IgD-negative memory B cell (primary cell): Measurements from ENCODE around the gene BTRC. TPM values are rescaled to one million over a fixed set of nuclear protein-coding genes. Genes with fewer than 3 reads are reported as not detected.

Source experiments
- H3K27ac Mint-ChIP-seq, 3 donors: one replicate each; pipeline ENCODE4 v1.8.0; 2020 to 2022; ENCODE audit warnings: mild to moderate bottlenecking in 3 of 3, mixed read lengths in 3 of 3, moderate library complexity in 1 of 3
- H3K27me3 Mint-ChIP-seq: one replicate; pipeline ENCODE4 v1.8.0; 2021; ENCODE audit warnings: mixed read lengths
- H3K36me3 Mint-ChIP-seq: one replicate; pipeline ENCODE4 v1.8.0; 2020; ENCODE audit warnings: mild to moderate bottlenecking, mixed read lengths
- H3K4me1 Mint-ChIP-seq, 3 donors: one replicate each; pipeline ENCODE4 v1.8.0; 2020 to 2022; ENCODE audit warnings: mixed read lengths in 3 of 3, mild to moderate bottlenecking in 1 of 3
- H3K4me3 Mint-ChIP-seq, 4 donors: one replicate each; pipeline ENCODE4 v1.8.0; 2020 to 2022; ENCODE audit warnings: mild to moderate bottlenecking in 4 of 4, mixed read lengths in 4 of 4, moderate library complexity in 3 of 4
- H3K9me3 Mint-ChIP-seq, 3 donors: one replicate each; pipeline ENCODE4 v1.8.0; 2020 to 2021; ENCODE audit warnings: mixed read lengths in 3 of 3, mild to moderate bottlenecking in 1 of 3
- polyA plus RNA-seq: library from polyadenylated mRNA; unstranded; fragments of 300-500 nt; fragmentation: Illumina TruSeq; gene quantifications from one replicate; pipeline ENCODE4 v1.2.3, GENCODE V29; 2021

Gene BTRC
- polyA plus RNA-seq, 1 donor from 2014 or later = 8.3 TPM

DNA sequence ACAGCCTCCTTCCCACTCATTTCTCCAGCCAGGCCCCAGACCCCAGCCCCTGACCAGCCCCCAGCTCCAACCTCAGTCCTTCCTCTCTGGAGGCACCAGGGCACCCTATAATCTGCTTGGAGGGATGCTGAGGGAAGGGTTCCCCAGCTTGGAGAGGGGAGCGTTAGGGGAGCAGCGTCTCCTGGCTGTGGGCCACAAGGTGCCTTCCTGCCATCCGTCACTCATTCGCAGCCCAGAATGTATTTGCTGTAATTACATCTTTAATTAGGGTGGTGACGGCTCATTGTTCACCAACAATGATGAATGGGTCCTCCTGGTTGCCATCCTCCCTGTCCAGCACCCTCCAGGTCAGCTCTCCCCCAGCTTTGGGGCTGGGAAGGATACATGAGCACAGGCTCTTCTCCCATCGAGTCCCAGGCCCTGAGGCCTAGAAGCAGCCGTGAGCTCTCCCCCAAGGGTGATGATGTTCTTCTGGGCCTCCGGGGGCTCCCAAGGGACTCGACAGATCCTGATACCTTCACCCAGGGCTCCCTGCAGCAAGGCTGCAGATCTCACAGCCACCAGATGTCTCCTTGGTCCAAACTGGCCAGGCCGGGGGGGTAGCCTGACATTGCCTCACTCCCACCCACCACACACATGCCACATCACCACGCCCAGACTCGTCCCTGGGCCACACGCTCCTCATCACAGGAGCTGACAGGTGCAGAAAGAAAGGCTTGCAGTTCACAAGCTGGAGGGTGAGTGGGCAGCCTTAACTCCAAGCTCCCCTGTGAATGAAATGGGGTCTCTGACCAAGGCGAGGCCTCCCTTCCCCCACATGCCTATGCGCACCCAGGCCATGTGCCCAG, 207.3 kb downstream of the BTRC start:
- H3K27me3 Mint-ChIP-seq = peaks cover 24% of the 10 kb centered on the region
- H3K9me3 Mint-ChIP-seq = no peaks in the 10 kb centered on the region
- H3K4me3 Mint-ChIP-seq = no peak overlapping the region
- no peaks in the 10 kb centered on the region for H3K36me3 Mint-ChIP-seq
- peaks cover 0 to 13% (median 2%) of the 10 kb centered on the region in 3 donors for H3K4me1 Mint-ChIP-seq
- peak overlapping the region in 1 of 3 donors; percentile 45 for H3K27ac Mint-ChIP-seq

DNA sequence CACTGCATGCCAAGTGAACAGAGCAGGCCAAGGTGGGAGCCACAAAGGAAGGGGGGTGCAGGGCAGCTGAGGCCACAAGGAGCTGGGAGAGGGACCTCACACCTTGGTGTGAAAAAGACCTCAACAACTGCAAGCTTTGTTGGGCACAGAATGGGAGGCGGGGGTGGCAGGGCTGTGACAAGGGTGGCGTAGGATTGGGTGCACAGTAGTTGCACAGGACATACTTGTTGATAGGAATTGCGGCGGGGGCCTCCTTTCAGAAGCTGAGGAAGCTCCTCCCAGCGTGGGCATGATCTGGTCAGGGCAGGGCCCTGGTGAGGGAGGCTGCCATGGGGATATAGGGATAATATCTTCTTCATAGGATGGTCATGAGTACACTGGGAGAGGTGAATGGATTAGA, 208.3 kb downstream of the BTRC start:
- H3K9me3 Mint-ChIP-seq = no peaks in the 10 kb centered on the region
- no peak overlapping the region for H3K27ac Mint-ChIP-seq
- H3K4me3 Mint-ChIP-seq = no peak overlapping the region
- H3K36me3 Mint-ChIP-seq = no peaks in the 10 kb centered on the region
- H3K27me3 Mint-ChIP-seq = peaks cover 30% of the 10 kb centered on the region
- H3K4me1 Mint-ChIP-seq = peaks cover 0 to 16% (median 5%) of the 10 kb centered on the region in 3 donors

DNA sequence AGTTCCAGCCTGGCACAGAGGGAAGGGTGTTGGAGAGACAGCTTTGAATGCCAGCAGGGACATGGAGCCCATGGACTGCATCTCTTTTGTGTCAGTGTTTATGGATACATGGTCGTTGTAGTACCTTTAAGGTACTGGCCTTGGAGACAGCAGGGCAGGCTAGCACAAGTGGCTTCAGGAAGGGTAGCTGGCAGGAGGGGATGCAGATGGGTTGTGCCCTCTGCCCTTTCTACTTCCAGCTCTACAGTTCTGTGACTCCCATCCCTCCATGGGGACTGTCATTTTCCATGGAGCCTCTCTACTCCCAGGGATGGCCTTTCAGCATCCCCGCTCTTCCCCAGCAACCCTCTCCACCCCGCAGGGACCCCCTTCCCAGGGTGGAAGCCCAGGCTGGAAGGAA, 209.0 kb downstream of the BTRC start:
- H3K4me1 Mint-ChIP-seq = peaks cover 0 to 14% (median 3%) of the 10 kb centered on the region in 3 donors
- H3K9me3 Mint-ChIP-seq = no peaks in the 10 kb centered on the region
- H3K4me3 Mint-ChIP-seq = no peak overlapping the region
- H3K36me3 Mint-ChIP-seq = no peaks in the 10 kb centered on the region
- peaks cover 38% of the 10 kb centered on the region for H3K27me3 Mint-ChIP-seq
- H3K27ac Mint-ChIP-seq = no peak overlapping the region

DNA sequence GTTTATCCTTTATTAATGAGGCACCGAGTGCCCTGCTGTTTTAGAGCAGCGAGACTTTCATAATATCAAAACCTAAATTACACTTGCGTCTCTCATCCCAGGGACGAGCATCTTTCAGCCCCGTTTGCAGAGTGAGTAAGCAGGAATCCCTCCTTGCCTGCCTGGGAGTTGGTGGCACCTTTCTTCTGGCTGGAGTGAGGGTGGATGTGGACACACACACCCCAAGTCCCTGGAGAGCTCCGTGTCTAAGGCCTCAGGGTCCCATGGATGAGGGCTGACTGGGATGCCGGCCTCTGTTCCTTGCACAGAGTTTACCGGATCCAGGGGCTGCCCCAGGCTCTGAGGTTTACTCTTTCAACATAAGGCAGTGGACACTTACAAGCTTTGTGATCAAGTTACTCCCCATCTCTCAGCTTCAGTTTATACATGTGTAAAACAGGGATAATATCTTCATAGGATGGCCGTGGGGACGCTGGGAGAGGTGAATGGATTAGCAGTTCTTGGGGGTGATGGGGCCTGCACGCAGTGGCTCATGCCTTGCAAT, 209.6 kb downstream of the BTRC start:
- Mint-ChIP-seq H3K9me3 (no peaks in the 10 kb centered on the region), H3K4me1 (peaks cover 0 to 9% (median 3%) of the 10 kb centered on the region in 3 donors), H3K36me3 (no peaks in the 10 kb centered on the region), H3K27me3 (peaks cover 44% of the 10 kb centered on the region), H3K4me3 (no peak overlapping the region), H3K27ac (no peak overlapping the region)

DNA sequence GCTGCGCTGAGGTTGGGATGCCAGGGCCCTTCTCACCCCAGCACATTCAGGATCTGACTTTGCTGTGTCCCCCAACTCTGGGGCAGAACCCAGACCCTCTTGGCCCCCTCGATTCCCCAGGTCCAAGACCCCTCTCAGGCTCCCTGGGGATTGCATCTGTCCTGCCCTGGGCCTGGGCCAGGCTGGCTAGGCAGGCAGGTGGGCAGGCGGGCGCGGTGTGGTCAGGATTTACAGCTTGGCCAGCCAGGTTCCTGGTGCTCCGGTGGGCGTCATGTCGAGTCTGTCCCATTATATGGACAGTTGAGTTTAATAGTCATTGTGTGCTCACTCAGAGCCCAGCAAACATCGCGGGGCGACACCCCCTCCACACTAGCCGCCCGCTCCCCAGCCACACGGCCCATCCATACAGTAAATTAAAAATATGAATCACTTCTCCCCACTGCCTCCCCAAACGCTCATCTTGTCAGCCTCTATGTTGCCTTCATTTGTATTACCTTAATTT, 210.6 kb downstream of the BTRC start:
- Mint-ChIP-seq H3K27ac (peak overlapping the region in 1 of 3 donors; percentile 47), H3K4me1 (peaks cover 0 to 6% (median 5%) of the 10 kb centered on the region in 3 donors), H3K4me3 (no peak overlapping the region), H3K27me3 (peaks cover 46% of the 10 kb centered on the region), H3K9me3 (no peaks in the 10 kb centered on the region), H3K36me3 (no peaks in the 10 kb centered on the region)

DNA sequence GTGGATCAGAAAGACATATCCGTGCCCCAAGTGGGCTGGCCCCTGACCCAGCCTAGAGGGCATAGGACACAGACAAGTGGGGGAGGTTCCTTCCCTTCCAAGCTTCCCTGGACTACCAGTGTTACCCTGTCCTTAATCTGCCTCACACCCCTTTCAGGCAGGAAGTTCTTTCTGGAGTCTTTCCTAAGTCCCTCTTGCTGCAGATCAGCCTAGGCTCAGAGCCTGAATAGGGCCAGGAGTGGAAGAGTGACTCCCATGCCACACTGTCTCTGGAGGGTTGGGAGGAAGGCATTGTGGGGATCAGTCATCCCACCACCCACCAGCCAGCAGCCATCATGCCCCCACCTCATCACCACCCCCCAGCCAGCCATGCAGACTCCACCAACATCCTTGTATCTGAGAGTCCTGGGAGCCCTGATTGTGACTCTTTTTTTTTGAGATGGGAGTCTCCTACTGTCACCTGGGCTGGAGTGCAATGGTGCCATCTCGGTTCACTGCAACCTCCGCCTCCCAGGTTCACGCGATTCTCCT, 211.5 kb downstream of the BTRC start:
- H3K9me3 Mint-ChIP-seq = no peaks in the 10 kb centered on the region
- peaks cover 44% of the 10 kb centered on the region for H3K27me3 Mint-ChIP-seq
- H3K4me3 Mint-ChIP-seq = peak overlapping the region in 1 of 4 donors; percentile 65
- peaks cover 0 to 6% (median 6%) of the 10 kb centered on the region in 3 donors for H3K4me1 Mint-ChIP-seq
- no peaks in the 10 kb centered on the region for H3K36me3 Mint-ChIP-seq
- no peak overlapping the region for H3K27ac Mint-ChIP-seq

DNA sequence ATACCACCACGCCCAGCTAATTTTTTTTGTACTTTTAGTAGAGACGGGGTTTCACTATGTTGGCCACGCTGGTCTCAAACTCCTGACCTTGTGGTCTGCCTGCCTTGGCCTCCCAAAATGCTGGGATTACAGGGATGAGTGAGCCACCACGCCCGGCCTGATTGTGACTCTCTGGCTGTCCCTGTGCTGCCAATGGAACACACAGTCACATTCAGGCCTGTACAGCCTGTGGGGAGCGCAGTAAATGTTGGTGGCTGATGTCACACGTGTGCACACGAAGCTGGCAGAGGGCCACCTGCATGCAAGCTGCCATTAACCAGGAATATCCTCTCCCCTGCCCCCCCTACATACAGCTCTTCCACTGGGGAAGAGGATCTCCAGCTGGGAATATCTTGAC, 212.0 kb downstream of the BTRC start:
- Mint-ChIP-seq H3K36me3 (no peaks in the 10 kb centered on the region), H3K4me3 (peak overlapping the region in 1 of 4 donors; percentile 65), H3K4me1 (peaks cover 0 to 9% (median 6%) of the 10 kb centered on the region in 3 donors), H3K27me3 (peaks cover 44% of the 10 kb centered on the region), H3K27ac (no peak overlapping the region), H3K9me3 (no peaks in the 10 kb centered on the region)

DNA sequence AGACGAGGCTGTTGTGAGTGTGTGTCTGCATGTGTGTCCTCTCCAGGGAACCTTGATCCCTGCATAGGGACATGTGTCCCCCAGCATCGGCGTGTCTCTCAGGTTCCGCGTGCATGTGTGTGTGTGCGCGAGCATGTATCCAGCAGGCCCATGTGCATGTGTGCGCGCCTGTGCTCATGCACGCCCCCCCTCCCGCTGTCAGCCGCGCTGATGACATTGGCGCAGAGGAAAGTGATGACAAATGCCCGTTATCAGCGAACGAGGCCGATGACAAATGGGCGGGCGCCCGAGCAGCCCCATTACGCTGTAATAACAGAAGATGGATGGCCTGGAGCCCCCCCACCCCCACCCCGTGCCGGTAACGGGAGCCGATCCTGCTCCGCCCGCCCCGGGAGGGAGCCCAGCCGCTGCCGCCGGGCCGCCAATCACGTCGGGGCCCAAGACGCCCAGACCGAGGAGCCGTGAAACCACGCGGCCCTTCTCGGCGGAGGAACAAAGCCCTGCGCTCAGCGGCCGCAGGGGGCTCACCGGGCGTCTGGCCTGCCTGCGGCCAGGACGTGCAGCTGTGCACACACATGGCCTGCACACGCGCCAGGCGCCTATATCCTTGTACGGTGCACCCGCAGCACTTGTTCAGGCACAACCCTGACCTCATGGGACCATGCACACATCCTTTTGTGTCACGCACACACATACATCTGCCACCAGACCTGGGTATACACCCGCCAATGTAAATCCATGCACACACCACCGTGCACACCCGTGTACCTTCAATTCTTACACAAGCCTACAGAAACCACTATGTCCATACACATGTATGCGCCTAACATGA, 212.6 kb downstream of the BTRC start:
- no peaks in the 10 kb centered on the region for H3K9me3 Mint-ChIP-seq
- peak overlapping the region; percentile 16 to 58 (median 34) for H3K4me3 Mint-ChIP-seq
- H3K4me1 Mint-ChIP-seq = peaks cover 0 to 9% (median 6%) of the 10 kb centered on the region in 3 donors
- no peaks in the 10 kb centered on the region for H3K36me3 Mint-ChIP-seq
- peaks cover 44% of the 10 kb centered on the region for H3K27me3 Mint-ChIP-seq
- H3K27ac Mint-ChIP-seq = peak overlapping the region in 1 of 3 donors; percentile 11

DNA sequence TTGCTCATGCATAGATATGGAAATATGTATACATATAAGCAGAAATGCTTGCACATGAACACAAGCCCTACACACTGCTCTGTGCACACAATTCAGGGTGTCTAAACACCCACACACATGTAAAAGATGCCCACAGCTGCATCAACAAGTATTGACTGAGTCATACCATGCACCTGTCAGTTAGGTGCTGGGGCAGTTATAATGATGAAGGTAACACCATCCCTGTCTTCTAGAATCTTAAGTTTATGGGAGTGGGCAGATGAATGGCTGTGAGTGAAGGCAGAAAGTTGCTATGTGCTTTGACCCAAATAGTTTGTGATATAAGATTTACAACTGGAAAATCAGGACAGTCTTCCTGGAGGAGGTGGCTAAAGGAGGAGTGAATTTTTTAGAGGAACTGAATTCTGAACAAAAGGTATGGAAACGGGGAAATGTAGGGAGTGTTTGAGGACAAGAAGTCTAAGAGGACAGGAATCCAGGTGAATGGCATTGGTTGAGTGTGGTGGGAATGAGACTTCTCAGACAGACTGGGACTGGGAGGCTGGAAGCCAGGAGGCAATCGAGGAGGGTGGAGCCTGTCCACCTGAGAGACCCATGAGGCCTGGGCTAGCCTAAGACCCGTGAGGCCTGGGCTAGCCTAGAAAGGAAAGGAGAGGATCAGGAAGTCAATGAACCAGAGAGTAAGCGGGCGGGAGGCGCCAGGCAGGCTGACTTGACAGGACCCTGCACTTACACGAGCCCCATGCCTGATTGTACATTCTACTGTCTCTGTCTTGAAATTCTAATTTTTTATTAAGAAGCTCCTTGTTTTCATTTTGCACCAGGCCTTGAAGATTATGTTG, 213.4 kb downstream of the BTRC start:
- no peaks in the 10 kb centered on the region for H3K9me3 Mint-ChIP-seq
- peaks cover 40% of the 10 kb centered on the region for H3K27me3 Mint-ChIP-seq
- H3K4me3 Mint-ChIP-seq = peak overlapping the region in 3 of 4 donors; percentile 16 to 58 (median 20)

DNA sequence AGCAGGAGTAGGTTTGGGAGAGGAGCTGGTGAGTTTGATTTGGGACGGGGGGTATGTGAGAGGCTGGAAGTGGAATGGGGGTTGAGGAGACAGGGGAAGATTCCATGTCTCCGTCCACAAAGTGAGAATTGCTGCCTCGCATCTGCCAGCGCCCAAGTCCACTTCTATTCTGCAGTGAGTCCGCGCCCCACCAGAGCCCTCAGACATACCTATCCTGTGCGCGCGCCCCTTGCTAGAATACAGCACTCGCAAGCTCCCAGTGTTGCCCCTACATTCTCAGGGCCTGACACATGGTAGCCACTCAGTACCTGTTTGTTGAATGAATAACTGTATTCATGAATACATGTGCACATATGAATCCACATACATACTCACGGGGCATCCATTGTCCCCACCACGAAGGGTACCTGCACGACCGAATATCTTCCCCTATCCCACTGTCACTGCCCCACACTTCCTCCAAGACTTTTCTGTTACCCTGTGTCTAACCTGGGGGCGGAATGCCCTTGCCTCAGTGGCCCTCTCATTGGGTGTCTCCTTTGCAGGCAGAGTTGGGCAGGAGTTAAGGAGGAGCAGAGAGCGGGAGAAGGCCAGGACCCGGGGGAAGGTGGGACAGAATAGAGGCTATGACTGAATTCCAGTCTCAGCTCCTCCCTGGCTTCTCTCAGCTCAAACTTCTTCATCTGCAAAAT, 214.2 kb downstream of the BTRC start:
- peaks cover 0 to 9% (median 6%) of the 10 kb centered on the region in 3 donors for H3K4me1 Mint-ChIP-seq
- peak overlapping the region in 1 of 3 donors; percentile 84 for H3K27ac Mint-ChIP-seq
- H3K27me3 Mint-ChIP-seq = peaks cover 38% of the 10 kb centered on the region

More for the DNA sequence above, 213.4 kb downstream of the BTRC start:
- Mint-ChIP-seq H3K36me3 (no peaks in the 10 kb centered on the region), H3K4me1 (peaks cover 0 to 9% (median 6%) of the 10 kb centered on the region in 3 donors), H3K27ac (no peak overlapping the region)

DNA sequence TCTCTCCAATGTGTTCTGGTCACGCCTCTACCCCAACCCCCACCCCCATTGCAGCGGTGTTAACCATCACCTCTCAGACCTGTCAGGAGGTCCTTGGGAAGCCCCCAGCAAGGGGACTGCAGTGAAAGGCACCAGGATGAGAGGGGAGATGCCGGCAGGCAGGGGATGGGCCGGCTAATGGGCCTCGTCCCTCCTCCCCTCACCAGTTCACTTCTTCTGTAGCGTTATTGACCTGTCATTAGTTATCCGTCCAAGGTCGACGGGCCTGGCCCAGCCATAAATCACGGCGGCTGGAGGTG, 215.3 kb downstream of the BTRC start:
- H3K9me3 Mint-ChIP-seq = no peaks in the 10 kb centered on the region
- peak overlapping the region; percentile 41 to 91 (median 84) for H3K4me3 Mint-ChIP-seq
- H3K27me3 Mint-ChIP-seq = peaks cover 37% of the 10 kb centered on the region
- H3K4me1 Mint-ChIP-seq = peaks cover 0 to 9% (median 6%) of the 10 kb centered on the region in 3 donors
- no peak overlapping the region for H3K27ac Mint-ChIP-seq
- H3K36me3 Mint-ChIP-seq = no peaks in the 10 kb centered on the region

More for the DNA sequence above, 214.2 kb downstream of the BTRC start:
- Mint-ChIP-seq H3K4me3 (peak overlapping the region; percentile 16 to 81 (median 26)), H3K9me3 (no peaks in the 10 kb centered on the region), H3K36me3 (no peaks in the 10 kb centered on the region)

DNA sequence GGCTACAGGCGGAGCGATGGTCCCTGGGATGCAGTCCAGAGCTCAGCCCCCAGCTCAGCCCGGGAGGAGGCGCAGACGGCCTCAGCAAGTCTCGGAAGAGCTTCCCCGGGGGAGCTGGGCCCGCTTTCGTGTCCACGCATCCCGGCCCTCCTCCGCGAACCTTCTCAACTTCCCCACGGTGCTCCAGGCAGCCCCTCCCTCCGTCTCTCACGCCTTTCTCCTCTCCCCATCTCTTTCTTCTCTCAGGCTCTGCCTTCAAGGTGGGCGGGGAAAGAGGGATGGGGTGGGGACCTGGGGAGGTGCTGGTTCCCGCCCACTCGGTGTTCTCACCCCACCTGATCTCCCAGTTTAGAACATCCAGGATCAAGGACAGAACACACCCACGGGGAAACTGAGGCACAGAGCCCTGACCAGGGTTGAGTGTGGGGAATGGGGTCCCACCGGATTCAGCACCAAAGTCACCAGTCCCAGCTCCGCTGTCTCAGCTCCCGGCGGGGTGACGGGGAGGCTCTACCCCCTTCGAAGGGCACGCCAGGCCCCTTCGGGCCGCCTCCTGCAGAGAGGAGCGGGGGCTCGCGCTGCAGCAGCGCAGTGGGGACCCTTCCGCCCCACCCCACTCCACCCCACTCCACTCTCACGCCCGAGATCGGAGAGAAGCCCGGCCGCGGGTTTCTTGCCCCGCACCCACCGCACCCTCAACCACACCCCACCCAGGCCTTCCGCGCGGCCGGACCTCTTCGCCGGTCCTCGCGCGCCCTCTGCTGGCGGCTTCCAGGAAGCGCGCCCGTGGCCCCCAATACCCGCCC, 215.9 kb downstream of the BTRC start:
- peak overlapping the region; percentile 41 to 91 (median 84) for H3K4me3 Mint-ChIP-seq
- peak overlapping the region in 1 of 3 donors; percentile 59 for H3K27ac Mint-ChIP-seq
- H3K9me3 Mint-ChIP-seq = no peaks in the 10 kb centered on the region
- H3K4me1 Mint-ChIP-seq = peaks cover 0 to 9% (median 6%) of the 10 kb centered on the region in 3 donors
- H3K27me3 Mint-ChIP-seq = peaks cover 35% of the 10 kb centered on the region
- H3K36me3 Mint-ChIP-seq = peaks cover 2% of the 10 kb centered on the region
